K562 (cell line): ENCODE results near the gene ALG11. TPM values are rescaled to one million over a fixed set of nuclear protein-coding genes. Genes with fewer than 3 reads are reported as not detected.

Source experiments
- DPF2 ChIP-seq: fragments of 450-650 bp; IDR thresholded peaks from 2 replicates; pipeline ENCODE4 v1.6.1; 2016
- HDAC1 ChIP-seq, 2 experiments: fragments of 450-650 bp; IDR thresholded peaks; 2 replicates each; pipeline ENCODE4 v1.6.1; 2016 to 2017; ENCODE audit warnings: inconsistent platforms in 1 of 2, mild to moderate bottlenecking in 1 of 2, moderate library complexity in 1 of 2
- JUND ChIP-seq, 2 experiments: IDR thresholded peaks; 2 replicates in 1 of 2; 3 replicates in 1 of 2; pipeline ENCODE4 v1.6.1; 2011; ENCODE audit warnings: borderline replicate concordance in 2 of 2, low read depth in 2 of 2, low read length in 2 of 2, improper control_type of control experiment in 1 of 2, missing biosample characterization in 1 of 2, missing genetic modification characterization in 1 of 2, missing genetic modification reagents in 1 of 2
- NUFIP1 ChIP-seq: fragments of 450-650 bp; IDR thresholded peaks from 2 replicates; pipeline ENCODE4 v1.6.1; 2018; ENCODE audit not compliant: partially characterized antibody
- PPARD ChIP-seq: fragments of 250-450 bp; sonication (Bioruptor Pico); IDR thresholded peaks from 2 replicates; pipeline ENCODE4 v1.8.0; 2022; ENCODE audit warnings: inconsistent platforms, mild to moderate bottlenecking, moderate library complexity
- PRDM10 ChIP-seq: fragments of 450-650 bp; IDR thresholded peaks from 2 replicates; pipeline ENCODE4 v1.6.1; 2018; ENCODE audit not compliant: partially characterized antibody
- RBM14 ChIP-seq: fragments of 200-400 bp; formaldehyde crosslinking; IDR thresholded peaks from 2 replicates; pipeline ENCODE4 v1.6.1; 2018; ENCODE audit warnings: low read depth, mild to moderate bottlenecking, low read length, moderate library complexity, borderline replicate concordance; ENCODE audit not compliant: insufficient read depth
- RCOR1 ChIP-seq, 2 experiments: IDR thresholded peaks; 2 replicates each; pipeline ENCODE4 v1.6.1; 2012; ENCODE audit warnings: low read depth in 2 of 2, low read length in 2 of 2, borderline replicate concordance in 1 of 2, improper control_type of control experiment in 1 of 2
- SMARCA4 ChIP-seq: fragments of 450-650 bp; IDR thresholded peaks from 2 replicates; pipeline ENCODE4 v1.6.1; 2016
- SP1 ChIP-seq: sonication (generic); formaldehyde crosslinking; IDR thresholded peaks from 2 replicates; pipeline ENCODE4 v1.8.1; 2022; ENCODE audit warnings: mild to moderate bottlenecking, missing genetic modification reagents
- XRCC4 ChIP-seq: IDR thresholded peaks from one replicate; pipeline ENCODE4 v1.6.1; 2011; ENCODE audit not compliant: insufficient read depth, insufficient read length; ENCODE audit errors: extremely low read depth
- ZC3H4 ChIP-seq: sonication (generic); formaldehyde crosslinking; IDR thresholded peaks from 2 replicates; pipeline ENCODE4 v1.9.0; 2021; ENCODE audit warnings: missing genetic modification reagents, borderline replicate concordance
- ZNF511 ChIP-seq: sonication (generic); formaldehyde crosslinking; IDR thresholded peaks from 2 replicates; pipeline ENCODE4 v1.8.0; 2022; ENCODE audit warnings: mild to moderate bottlenecking, missing genetic modification reagents
- polyA plus RNA-seq, 8 experiments: library from polyadenylated mRNA; depleted of rRNA in 4 of 8; stranded (reverse) in 5 of 8; unstranded in 3 of 8; fragments of >200 nt; fragmentation: Nextera tagmentation in 2 of 8; fragmentation: Illumina TruSeq in 1 of 8; extraction: Ambion mirVana in 2 of 8; extraction: Trizol in 1 of 8; gene quantifications; 2 replicates each; pipeline versions ENCODE4 v1.2.1 to v1.2.3, GENCODE V29; 2011 to 2014; ENCODE audit warnings: inconsistent platforms in 1 of 8, missing spikeins in 1 of 8
- total RNA-seq, 7 experiments: library from RNA; depleted of rRNA in 6 of 7; stranded (reverse); fragments of >200 nt in 6 of 7; fragmentation: Illumina TruSeq in 2 of 7; extraction: Trizol in 2 of 7; gene quantifications; 2 replicates each; pipeline versions ENCODE4 v1.2.1 to v1.2.3, GENCODE V29; 2011 to 2021; ENCODE audit warnings: low replicate concordance in 1 of 7
- TF ChIP-seq, protein P1 (sequence below), 2 experiments: fragments of 450-650 bp; IDR thresholded peaks; 2 replicates each; pipeline ENCODE4 v1.6.1; 2016; ENCODE audit warnings: mild to moderate bottlenecking in 2 of 2, borderline replicate concordance in 1 of 2, low read depth in 1 of 2, moderate library complexity in 1 of 2

The ALG11 gene
- total and polyA plus RNA-seq, 9 of the 15 experiments (the other 6 are each of a cell fraction or from before 2014, with no cell fraction given): 7.3 to 19.2 (median 16.3) TPM

GRCh38 chr13:51997641-51998330 is 14.4 kb upstream of the ALG11 start (continued):
- TF ChIP-seq PRDM10 (no peak), RBM14 (no peak), RCOR1 (IDR thresholded peaks at IDR 0.05; ENCODE audit: borderline replicate concordance in 1 of 2, low read depth in 2 of 2, low read length in 2 of 2) (no peak; a peak in 1 of 4 replicates), ZC3H4 (no peak), SP1 (no peak), DPF2 (peak; percentile 50; the same call in 1 of the 2 replicates), JUND (IDR thresholded peaks at IDR 0.05; ENCODE audit: borderline replicate concordance, low read depth, low read length) (peak; percentile 7; the same call in 1 of the 2 replicates), JUND (tag; IDR thresholded peaks at IDR 0.05; ENCODE audit: borderline replicate concordance, low read depth, low read length) (no peak), XRCC4 (no peak), SMARCA4 (peak; percentile 44; the same call in 1 of the 2 replicates), ZNF511 (CRISPR knock-in tag) (no peak), NUFIP1 (no peak), PPARD (CRISPR knock-in tag) (no peak), HDAC1 (IDR thresholded peaks at IDR 0.05) (peak in 1 of 2 experiments; percentile 38; a peak in 2 of 4 replicates)
- TF ChIP-seq, protein P1, sequence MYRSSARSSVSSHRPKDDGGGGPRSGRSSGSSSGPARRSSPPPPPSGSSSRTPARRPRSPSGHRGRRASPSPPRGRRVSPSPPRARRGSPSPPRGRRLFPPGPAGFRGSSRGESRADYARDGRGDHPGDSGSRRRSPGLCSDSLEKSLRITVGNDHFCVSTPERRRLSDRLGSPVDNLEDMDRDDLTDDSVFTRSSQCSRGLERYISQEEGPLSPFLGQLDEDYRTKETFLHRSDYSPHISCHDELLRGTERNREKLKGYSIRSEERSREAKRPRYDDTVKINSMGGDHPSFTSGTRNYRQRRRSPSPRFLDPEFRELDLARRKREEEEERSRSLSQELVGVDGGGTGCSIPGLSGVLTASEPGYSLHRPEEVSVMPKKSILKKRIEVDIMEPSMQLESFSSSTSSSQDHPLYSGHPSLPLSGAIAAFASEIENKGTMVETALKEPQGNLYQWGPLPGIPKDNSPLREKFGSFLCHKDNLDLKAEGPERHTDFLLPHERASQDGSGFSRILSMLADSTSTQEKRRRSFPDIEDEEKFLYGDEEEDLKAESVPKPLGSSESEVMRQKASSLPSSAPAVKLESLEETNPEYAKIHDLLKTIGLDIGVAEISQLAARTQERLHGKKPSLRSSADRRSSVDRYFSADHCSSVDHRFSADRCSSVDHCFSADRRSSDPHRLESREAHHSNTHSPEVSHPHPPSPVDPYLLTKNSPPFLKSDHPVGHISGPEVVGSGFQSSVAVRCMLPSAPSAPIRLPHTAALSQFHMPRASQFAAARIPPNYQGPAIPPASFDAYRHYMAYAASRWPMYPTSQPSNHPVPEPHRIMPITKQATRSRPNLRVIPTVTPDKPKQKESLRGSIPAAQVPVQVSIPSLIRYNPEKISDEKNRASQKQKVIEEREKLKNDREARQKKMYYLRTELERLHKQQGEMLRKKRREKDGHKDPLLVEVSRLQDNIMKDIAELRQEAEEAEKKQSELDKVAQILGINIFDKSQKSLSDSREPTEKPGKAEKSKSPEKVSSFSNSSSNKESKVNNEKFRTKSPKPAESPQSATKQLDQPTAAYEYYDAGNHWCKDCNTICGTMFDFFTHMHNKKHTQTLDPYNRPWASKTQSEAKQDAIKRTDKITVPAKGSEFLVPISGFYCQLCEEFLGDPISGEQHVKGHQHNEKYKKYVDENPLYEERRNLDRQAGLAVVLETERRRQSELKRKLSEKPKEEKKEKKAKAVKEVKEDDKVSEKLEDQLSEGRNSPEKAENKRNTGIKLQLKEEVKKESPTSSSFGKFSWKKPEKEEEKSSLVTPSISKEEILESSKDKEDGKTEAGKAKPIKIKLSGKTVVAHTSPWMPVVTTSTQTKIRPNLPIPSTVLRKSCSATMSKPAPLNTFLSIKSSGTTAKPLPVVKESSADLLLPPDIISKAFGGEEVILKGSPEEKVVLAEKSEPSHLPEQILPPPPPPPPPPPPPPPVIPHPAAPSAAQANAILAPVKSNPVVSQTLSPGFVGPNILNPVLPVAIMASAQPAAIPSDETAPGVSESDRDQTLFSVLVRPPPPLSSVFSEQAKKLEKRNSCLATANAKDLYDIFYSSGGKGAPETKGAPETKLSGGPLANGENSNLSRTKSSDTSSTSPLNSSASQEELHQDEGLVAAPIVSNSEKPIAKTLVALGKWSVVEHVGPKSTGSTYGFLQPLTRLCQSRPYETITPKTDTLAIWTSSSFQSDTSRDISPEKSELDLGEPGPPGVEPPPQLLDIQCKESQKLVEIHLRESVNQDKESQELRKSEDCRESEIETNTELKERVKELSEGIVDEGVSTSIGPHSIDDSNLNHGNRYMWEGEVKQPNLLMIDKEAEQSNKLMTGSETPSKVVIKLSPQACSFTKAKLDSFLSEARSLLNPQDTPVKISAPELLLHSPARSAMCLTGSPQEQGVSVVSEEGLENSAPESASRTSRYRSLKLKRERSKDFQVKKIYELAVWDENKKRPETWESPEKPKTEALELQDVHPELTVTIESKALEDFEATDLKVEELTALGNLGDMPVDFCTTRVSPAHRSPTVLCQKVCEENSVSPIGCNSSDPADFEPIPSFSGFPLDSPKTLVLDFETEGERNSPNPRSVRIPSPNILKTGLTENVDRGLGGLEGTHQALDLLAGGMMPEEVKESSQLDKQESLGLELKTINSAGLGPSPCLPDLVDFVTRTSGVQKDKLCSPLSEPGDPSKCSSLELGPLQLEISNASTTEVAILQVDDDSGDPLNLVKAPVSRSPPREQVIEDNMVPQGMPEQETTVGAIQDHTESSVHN (IDR thresholded peaks at IDR 0.05; ENCODE audit: borderline replicate concordance in 1 of 2, low read depth in 1 of 2): no peak
